ENCODE results near the gene SUN2. TPM values are rescaled to one million over a fixed set of nuclear protein-coding genes. Genes with fewer than 3 reads are reported as not detected.
A peak's percentile ranks its signal among the peaks of the same experiment; 100 is the strongest.
"Not testable (repeated sequence)": the region's sequence is repeated elsewhere in the genome, so short reads cannot be mapped to it uniquely, and the experiment has no call there.

The SUN2 gene, protein sequence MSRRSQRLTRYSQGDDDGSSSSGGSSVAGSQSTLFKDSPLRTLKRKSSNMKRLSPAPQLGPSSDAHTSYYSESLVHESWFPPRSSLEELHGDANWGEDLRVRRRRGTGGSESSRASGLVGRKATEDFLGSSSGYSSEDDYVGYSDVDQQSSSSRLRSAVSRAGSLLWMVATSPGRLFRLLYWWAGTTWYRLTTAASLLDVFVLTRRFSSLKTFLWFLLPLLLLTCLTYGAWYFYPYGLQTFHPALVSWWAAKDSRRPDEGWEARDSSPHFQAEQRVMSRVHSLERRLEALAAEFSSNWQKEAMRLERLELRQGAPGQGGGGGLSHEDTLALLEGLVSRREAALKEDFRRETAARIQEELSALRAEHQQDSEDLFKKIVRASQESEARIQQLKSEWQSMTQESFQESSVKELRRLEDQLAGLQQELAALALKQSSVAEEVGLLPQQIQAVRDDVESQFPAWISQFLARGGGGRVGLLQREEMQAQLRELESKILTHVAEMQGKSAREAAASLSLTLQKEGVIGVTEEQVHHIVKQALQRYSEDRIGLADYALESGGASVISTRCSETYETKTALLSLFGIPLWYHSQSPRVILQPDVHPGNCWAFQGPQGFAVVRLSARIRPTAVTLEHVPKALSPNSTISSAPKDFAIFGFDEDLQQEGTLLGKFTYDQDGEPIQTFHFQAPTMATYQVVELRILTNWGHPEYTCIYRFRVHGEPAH
- total RNA-seq (2021) (169 and 220 TPM in 2 replicates), Bru-seq, nascent RNA (percentile 65 among the genes with signal in this experiment), BruChase-seq, experiment 1, labeled RNA remaining after a 2-hour chase (percentile 62 among the genes with signal in this experiment), BruChase-seq, experiment 2, labeled RNA remaining after a 6-hour chase (percentile 82 among the genes with signal in this experiment)
- long read RNA-seq, full-length matches to known transcripts = 3 of 152 reads
- long read RNA-seq, partial matches to known transcripts = 43 of 152 reads
- long read RNA-seq, other reads (novel, unspliced or antisense) = 106 of 152 reads

DNA sequence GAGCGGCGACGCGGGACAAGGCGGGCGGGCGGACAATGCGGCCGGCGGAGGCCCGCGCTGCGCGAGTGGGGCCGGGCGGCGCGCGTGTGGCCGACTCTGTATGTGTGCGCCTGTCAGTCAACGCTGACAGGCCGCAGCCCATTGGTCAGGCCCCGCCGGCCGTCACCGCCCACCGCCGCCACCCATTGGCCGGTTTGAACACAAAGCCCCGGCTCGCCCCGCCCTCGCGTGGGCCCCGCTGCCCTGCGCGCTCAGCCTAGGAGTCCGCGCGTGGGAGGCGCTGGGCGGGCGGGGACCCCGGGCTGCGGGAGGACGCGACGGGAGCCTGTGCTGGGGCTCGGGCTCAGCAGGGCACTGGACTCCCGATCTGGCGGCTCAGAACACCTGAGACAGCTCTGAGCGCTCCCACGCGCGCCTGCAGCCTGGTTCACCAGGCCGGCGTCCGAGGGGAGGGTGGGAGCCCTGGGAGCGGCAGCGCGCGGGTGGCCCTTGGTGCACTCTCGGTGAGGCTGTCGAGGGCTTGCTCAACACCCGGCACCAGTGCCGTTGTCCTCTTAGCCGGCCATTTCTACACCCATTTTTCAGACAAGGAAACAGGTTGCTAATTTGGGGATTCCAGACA is at the start of gene SUN2:
TSS of gene SUN2 (minus strand) at position 88 of the 622 bp plus-strand sequence. CDS start 3,370 bp downstream, outside the sequence.
- Histone ChIP-seq H3K4me2 (peak within 1 kb of the TSS; percentile 89), H2AFZ (peak within 1 kb of the TSS; percentile 91), H3F3A (ENCODE audit: insufficient read depth, low read depth) (peaks cover 40% of the 10 kb centered on the region), H3K9me3 (ENCODE audit: insufficient read depth, low read depth) (no peaks in the 10 kb centered on the region), H3K4me1 (replicated peaks; ENCODE audit: insufficient read depth) (peaks cover 55% of the 10 kb centered on the region), H3K9me2 (ENCODE audit: insufficient read depth) (no peaks in the 10 kb centered on the region), H3K4me3 (peak within 1 kb of the TSS; percentile 89), H3K36me3 (ENCODE audit: low read depth) (peaks cover 16% of the 10 kb centered on the region), H3K27me3 (ENCODE audit: insufficient read depth, low read depth) (no peaks in the 10 kb centered on the region), H3K27ac (peak within 1 kb of the TSS; percentile 87), H3K79me2 (ENCODE audit: low read depth) (peaks cover 38% of the 10 kb centered on the region), H4K20me1 (ENCODE audit: insufficient read depth) (no peaks in the 10 kb centered on the region)
- BruUV-seq (replicated peaks) = no TSS peak
- intact Hi-C loops (cut with micrococcal nuclease; ENCODE audit: unreplicated experiment) = loop anchor here (2.0 to 10.0 kb wide), 5 partner anchors 47 to 701 kb away; partner anchors contain the start of genes APOBEC3B, GTPBP1 and PICK1
- no peak for TF ChIP-seq EZH2 (IDR thresholded peaks at IDR 0.05; ENCODE audit: low read depth)
- TF ChIP-seq, protein P1, sequence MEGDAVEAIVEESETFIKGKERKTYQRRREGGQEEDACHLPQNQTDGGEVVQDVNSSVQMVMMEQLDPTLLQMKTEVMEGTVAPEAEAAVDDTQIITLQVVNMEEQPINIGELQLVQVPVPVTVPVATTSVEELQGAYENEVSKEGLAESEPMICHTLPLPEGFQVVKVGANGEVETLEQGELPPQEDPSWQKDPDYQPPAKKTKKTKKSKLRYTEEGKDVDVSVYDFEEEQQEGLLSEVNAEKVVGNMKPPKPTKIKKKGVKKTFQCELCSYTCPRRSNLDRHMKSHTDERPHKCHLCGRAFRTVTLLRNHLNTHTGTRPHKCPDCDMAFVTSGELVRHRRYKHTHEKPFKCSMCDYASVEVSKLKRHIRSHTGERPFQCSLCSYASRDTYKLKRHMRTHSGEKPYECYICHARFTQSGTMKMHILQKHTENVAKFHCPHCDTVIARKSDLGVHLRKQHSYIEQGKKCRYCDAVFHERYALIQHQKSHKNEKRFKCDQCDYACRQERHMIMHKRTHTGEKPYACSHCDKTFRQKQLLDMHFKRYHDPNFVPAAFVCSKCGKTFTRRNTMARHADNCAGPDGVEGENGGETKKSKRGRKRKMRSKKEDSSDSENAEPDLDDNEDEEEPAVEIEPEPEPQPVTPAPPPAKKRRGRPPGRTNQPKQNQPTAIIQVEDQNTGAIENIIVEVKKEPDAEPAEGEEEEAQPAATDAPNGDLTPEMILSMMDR (conservative IDR thresholded peaks at IDR 0.05) = no peak
- peak; percentile 71 to 90 for DNase-seq
- ChIA-PET POLR2A (ENCODE audit: unreplicated experiment) (interaction anchor here (0.6 to 0.7 kb wide), 3 partner anchors 16 to 398 kb away, joined by 3 to 4 read pairs (median 3); no protein-coding TSS in a partner anchor), CTCF (interaction anchor here (0.9 kb wide), 1 partner anchor 11 kb away, joined by 20 read pairs; no protein-coding TSS in a partner anchor)

DNA sequence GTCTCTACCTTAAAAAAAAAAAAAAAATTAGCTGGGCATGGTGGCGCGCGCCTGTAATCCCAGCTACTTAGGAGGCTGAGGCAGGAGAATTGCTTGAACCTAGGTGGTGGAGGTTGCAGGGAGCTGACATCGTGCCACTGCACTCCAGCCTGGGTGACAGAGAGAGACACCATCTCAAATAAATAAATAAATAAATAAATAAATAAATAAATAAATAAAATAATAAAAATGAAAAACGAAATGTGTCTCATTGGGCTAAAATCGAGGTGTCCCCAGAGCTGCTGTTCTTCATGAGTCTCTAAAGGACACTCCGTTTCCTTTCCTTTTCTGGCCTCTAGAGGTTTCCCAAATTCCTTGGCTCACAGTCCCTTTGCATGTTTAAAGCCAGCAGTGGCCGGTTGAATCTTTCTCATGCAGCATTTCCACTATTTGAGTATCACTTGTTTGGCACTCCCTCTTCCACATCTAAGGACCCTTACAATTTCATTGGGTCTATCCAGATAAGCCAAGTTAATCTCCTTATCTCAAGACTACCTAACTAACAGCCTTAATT is 49.3 kb upstream of the SUN2 start:
- H3K4me3 ChIP-seq; H3K4me2 ChIP-seq; CTCF ChIA-PET; H3K27ac ChIP-seq; H4K20me1 ChIP-seq (ENCODE audit: insufficient read depth); H3K36me3 ChIP-seq (ENCODE audit: low read depth); intact Hi-C loops (cut with micrococcal nuclease; ENCODE audit: unreplicated experiment); H3K79me2 ChIP-seq (ENCODE audit: low read depth); BruUV-seq (replicated peaks); H3K9me2 ChIP-seq (ENCODE audit: insufficient read depth); H2AFZ ChIP-seq; H3K27me3 ChIP-seq (ENCODE audit: insufficient read depth, low read depth); H3K9me3 ChIP-seq (ENCODE audit: insufficient read depth, low read depth); DNase-seq: not testable (repeated sequence)
- POLR2A ChIA-PET (ENCODE audit: unreplicated experiment) = interaction anchor here (0.6 kb wide), 1 partner anchor 56 kb away, joined by 11 read pairs; no protein-coding TSS in a partner anchor
- Histone ChIP-seq H3K4me1 (replicated peaks; ENCODE audit: insufficient read depth) (peaks cover 17% of the 10 kb centered on the region), H3F3A (ENCODE audit: insufficient read depth, low read depth) (peaks cover 34% of the 10 kb centered on the region)

DNA sequence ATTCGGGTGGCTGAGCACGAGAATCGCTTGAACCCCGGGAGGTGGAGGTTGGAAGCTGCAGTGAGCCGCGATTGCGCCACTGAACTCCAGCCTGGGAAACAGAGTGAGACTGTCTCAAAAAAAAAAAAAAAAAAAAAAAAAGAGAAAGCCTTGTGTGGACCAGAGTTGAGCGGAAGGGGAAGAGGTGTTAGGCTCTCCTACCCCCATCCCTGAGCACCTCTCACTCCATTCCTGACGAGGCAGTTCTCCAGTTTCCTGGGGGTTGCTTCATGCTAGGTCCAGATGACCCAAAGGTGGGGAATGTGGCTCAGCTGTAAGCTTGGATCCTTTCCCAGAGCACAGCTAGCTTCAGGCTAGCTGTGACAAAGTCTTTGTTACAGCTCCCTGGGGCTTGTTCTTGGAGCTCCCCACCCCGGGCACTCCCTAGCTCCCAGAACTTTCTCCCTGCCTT is 46.9 kb upstream of the SUN2 start:
- H3K4me3 ChIP-seq = no peak overlapping the region; the same call in 1 of the 2 replicates
- no peaks in the 10 kb centered on the region for H3K36me3 ChIP-seq (ENCODE audit: low read depth)
- no peak for TF ChIP-seq EZH2 (IDR thresholded peaks at IDR 0.05; ENCODE audit: low read depth)
- TF ChIP-seq, protein P1 (conservative IDR thresholded peaks at IDR 0.05) = no peak
- H3K9me3 ChIP-seq (ENCODE audit: insufficient read depth, low read depth) = no peaks in the 10 kb centered on the region; the same call in 1 of the 2 replicates
- H3K79me2 ChIP-seq (ENCODE audit: low read depth) = no peaks in the 10 kb centered on the region
- no peaks in the 10 kb centered on the region for H4K20me1 ChIP-seq (ENCODE audit: insufficient read depth)
- peaks cover 17% of the 10 kb centered on the region for H3K4me1 ChIP-seq (replicated peaks; ENCODE audit: insufficient read depth)
- no peaks in the 10 kb centered on the region for H3K9me2 ChIP-seq (ENCODE audit: insufficient read depth)
- peaks cover 30% of the 10 kb centered on the region for H3F3A ChIP-seq (ENCODE audit: insufficient read depth, low read depth)
- ChIA-PET CTCF (interaction anchor here (1.0 to 1.5 kb wide), 4 partner anchors 18 to 179 kb away, joined by 3 to 13 read pairs (median 6); partner anchors contain the start of gene APOBEC3B), POLR2A (ENCODE audit: unreplicated experiment) (interaction anchor here (0.5 to 0.7 kb wide), 6 partner anchors 48 to 1466 kb away, joined by 3 to 9 read pairs (median 5); no protein-coding TSS in a partner anchor)
- DNase-seq = peak; percentile 87 to 99
- intact Hi-C loops (cut with micrococcal nuclease; ENCODE audit: unreplicated experiment) = loop anchor here (2.0 kb wide), 1 partner anchor 48 kb away; the partner anchor contains the start of gene SUN2
- BruUV-seq (replicated peaks) = no TSS peak
- H2AFZ ChIP-seq = peak overlapping the region; percentile 10; the same call in 1 of the 2 replicates
- H3K27ac ChIP-seq = peak overlapping the region; percentile 53
- no peaks in the 10 kb centered on the region for H3K27me3 ChIP-seq (ENCODE audit: insufficient read depth, low read depth)
- H3K4me2 ChIP-seq = peak overlapping the region; percentile 63

Data from PC-9 (cell line).